Dermis microvascular lymphatic vessel endothelial cell (primary cell): ENCODE measurements around the gene KCNAB2. TPM values are rescaled to one million over a fixed set of nuclear protein-coding genes. Genes with fewer than 3 reads are reported as not detected.
A peak's percentile ranks its signal among the peaks of the same experiment; 100 is the strongest.

Source experiments
- DNase-seq, 2 donors: peaks; one replicate each; pipeline versions ENCODE4 v3.0.0 to v3.0.0-alpha.2; 2010; ENCODE audit warnings: low read depth in 2 of 2
- total RNA-seq: library from RNA; depleted of rRNA; stranded (reverse); fragments of >200 nt; gene quantifications from 2 replicates; pipeline ENCODE4 v1.2.1, GENCODE V29; 2014

KCNAB2 gene
- total RNA-seq, 1 donor from 2014 or later = 1.4 TPM

DNA sequence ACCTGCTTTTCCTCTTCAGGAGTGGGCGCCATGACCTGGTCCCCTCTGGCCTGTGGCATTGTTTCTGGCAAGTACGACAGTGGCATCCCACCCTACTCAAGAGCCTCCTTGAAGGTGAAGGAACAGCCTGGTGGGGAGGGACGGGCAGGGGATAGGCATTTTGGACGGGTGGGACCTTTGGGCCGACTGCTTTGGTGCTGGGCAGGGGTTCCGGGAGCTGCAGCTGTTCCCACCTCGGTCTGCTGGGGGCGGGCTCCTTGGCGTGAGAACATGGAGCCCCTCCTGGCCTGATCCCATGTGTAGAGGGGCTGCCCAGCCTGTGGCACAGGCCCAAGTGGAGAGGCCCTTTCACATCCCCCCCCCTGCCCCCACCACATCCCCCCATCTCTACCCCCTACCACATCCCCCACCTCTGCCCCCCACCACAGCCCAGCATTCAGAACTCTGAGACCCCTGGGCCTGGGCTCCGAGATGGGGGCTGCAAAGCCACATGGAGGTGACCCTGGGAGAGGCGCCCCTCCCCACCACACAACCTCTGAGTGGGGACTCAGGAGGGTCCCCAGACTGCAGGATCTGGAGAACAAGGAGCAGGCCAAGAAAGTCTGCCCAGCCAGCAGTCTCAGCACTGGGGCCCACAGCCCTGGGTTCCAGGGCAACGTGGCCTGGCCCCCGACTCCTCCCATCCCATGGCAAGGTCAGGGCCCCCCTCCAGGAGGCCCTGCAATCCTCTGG is 50.0 kb downstream of the KCNAB2 start:
- no peak for DNase-seq

DNA sequence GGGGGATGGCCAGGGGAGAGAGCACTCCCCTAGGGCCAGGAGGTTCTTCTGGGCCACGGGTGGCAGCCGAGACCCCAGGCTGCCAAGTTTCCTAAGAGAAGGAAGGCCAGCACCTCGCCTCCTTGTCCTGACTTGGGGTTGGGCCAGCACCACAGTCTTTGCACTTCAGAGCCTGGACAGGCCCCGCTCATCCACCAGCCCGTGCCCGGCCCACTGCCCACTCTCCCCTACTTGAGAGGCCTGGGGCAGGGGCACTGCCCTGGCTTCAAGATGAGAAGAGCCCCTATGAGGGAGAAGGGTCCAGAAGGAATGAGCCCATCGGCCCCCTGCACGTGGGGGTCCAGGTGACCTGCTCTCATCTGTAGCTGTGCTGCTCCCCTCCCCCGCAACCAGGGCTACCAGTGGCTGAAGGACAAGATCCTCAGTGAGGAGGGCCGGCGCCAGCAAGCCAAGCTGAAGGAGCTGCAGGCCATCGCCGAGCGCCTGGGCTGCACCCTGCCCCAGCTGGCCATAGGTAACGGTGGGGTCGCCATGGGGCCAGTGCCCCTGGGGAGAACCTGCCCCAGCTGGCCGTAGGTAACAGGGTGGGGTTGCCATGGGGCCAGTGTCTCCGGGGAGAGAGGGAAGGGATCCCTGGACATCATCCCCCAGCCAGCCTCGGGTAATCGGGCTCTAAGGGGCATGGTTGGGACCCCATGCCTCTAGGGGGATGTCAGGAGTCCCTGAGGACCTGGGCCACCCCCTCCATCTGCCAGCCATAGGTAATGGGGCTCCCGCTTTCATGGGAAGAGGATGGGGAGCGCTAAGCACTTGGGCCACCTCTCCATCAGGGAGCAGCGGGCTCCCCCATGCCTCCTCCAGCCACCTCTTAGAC is 50.8 kb downstream of the KCNAB2 start:
- no peak for DNase-seq

DNA sequence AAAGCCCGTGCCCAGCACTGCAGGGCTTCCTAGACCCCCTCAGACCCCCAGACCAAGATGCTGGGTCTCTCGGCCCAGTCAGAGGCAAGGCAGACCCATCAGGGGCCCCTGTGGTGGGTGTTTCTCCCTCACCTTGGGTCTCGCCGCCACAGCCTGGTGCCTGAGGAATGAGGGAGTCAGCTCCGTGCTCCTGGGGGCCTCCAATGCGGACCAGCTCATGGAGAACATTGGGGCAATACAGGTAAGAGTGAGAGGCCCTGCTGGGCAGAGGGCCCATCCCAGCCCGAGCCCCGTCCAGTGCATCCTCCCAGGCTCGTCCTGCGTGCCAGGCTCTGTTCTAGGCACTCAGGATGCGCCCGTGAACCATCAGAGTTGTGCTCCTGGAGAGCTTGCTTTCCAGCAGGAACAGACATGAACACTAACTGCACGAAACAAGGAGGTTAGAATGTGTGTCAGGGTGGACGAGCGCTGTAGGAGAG is 51.5 kb downstream of the KCNAB2 start:
- DNase-seq = no peak

DNA sequence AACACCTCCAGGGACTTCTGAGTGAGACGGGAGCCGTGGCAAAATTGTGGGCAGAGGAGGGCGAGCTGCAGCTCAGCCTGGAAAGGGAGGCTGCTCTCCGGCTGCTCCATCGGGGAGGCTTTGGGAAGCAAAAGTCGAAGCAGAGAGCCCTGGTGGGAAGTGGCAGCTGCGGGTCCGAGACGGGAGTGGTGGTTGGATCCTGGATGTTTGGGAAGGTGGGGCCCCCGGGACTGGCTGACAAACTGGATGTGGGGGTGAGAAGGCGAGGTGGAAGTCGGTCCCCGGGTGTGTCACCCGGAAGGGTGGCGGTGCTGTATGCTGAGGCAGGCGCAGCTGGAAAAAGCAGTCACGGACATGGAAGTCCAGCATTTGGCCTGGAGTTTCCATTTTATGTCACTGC is 52.1 kb downstream of the KCNAB2 start:
- no peak for DNase-seq

DNA sequence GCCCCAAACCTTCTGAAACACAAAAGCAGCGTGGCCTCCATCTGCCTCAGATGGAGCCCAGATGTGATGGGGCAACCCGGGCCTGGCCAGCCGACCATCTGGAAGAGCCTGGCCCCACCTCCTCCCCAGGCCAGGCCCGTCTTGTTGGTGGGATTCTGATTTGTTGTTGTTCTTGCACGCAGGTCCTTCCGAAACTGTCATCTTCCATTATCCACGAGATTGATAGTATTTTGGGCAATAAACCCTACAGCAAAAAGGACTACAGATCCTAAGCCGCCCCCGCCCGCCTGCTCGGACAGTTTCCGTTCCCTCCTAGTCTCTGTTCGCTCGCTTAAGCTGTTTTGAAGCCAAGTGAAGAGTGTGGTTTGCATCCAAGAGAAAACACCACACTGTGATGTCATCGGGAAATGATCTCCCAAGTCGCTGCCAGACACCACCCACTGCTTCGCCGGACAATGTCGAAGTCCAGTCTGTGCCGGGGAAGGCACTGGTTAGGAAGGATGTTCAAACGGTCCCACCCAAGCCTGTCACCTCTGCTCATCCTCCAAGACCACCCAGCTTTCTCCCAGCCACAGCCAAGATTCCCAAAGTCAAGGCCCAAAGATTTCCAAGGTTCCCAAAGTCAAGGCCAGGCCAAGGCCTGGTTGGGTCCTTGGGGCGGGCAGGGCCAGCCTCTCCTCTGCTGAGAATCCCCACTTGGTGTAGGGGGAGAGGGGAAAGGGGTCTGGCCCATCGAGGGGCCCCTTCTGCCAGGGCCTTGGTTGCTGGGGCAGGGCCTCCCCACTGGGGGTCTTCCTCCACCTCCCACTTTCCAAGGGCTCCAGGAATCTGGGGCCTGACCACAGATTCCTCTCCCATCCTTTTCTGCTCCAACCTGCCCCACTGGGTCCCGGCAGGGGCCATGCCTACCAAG is 52.9 kb downstream of the KCNAB2 start:
- DNase-seq = no peak

DNA sequence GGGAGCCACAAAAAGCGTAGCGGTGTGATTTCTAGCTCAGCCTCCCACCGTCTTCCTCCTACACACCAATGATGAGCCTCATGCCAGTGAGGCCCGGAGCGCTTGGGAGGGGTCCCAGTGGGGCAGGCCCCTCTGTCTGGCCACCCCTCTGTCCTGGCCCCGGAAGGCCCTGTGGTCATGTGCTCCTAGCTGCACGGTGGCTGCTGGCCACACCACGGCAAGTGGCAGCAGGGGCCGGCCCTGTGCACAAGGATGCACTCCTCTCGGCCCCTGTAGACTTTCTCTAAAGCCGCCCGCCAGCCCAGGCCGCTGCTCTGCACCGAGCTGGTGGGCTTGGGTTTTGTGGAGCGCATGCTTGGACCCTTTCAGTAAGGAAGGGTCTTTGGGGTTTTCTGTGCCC is 53.6 kb downstream of the KCNAB2 start:
- DNase-seq = no peak

DNA sequence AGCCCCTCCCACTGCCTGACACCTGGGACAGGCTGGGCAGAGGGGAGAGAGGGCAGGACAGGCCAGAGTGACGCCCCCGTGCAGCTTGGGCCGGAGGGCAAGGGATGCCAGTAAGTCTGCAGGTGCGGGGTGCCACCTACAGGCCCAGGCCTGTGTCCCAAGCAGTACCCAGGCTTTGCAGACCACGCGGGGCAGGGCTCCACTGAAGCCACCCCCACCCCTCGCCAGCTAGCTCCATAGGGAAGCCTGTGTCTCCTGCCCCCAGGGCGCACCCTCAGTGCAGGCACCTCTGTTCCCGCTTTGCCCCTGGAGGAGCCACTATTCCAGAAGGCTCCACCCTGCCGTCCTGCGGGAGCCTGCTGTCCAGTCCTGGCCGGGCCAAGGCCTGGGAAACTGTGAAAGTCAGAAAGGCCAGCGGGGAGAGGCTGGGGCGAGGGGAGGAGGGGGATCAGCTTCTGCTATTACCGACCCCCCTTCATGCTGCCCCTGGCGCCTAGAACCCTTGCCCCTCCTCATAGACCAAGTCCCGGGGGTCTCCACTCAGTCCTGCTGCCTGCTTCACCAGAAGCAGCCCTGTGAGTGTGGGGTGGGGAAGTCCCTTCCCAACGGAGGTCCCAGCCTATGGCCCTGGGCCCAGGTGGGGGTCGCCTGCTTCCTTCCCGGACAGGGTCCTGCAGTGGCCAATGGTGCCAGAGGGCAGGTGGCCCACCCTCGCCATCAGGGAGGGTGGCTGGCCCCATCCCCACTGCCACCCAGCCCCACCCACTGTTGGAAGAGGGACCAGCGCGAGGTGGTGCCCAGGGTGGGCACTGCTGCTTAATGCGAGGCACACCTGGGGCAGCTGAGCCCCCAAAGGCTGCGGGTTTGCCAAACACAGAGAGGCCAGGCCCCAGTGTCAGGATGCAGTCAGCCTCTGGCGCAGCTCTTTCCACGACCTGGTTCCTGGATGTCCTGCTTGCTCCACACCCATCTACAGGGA is 54.4 kb downstream of the KCNAB2 start:
- peak in 1 of 2 donors; percentile 22 for DNase-seq

DNA sequence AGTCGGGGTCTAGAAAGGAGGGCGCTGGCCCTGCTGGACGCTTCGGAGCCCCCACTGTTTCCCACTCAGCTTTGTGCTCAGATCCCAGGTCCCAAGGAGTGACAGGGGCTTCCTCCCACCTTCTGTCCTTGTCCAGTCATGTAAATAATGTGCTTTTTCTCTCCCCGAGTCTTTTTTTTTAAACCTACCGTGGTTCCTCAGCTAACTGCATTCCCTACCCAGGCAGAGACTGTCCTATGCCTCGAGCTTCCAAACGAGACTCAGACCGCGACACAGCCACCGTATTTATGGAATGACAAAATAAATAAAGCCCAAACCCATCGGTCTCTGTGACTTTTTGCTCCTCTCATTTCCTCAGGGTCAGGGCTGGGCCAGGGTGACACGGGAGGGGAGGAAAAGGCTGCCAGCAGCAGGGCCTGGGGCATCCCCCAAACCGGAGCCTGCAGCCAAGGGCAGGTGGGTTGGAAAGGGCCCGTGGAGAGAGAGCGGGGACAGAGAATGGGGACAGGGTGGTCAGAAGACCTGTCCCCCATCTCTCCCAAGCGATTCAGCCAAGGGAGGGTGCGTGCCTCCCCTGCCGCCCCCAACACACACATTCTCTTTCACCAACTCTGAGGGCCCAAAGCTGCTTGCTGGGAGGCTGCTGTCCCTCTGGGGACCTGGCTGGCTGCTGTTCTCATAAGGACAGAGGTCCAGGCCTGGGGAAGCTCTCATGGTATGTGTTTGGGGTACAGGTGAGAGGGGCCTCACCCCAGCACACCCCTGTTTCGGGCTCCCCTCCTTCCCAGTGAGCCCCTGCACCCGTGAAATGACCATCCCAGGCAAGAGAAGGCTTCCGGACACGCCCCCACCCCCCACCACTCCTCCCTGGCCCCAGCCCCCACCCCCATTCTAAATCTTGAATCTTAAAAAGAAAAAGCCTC is 55.4 kb downstream of the KCNAB2 start:
- no peak for DNase-seq

DNA sequence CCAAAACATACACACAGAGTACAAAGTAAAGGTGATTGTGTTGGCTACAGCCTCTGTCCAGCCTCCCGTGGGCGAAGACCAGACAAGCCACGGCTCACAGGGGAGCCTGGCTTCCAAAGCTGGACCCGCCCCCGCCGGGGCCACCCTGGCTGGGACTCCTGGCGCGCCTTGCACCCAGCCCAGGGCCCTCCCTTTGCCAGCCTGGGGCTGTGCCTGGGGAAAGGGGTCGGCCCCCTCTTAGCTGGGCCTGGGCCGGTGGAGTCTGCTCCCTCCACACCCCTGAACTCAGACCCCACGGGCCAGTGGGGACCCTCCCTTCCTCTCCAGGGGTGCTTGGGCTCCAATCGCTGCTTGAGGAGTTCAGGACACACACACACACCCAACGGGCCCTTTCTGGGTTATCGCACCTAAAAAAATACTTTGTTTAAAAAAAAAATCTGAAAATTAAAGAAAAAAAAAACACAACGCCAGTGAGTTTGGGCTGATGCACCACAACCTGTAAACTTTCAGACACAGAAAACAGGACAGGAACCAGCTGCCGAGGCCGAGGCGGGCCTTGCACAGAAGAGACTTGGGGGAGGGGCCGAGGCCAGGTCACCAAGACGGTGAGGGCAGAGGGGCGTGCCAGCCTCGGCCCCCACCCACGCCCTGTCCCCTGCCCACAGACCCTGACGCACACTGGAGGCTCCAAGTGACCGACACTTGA is 56.3 kb downstream of the KCNAB2 start:
- DNase-seq = no peak

DNA sequence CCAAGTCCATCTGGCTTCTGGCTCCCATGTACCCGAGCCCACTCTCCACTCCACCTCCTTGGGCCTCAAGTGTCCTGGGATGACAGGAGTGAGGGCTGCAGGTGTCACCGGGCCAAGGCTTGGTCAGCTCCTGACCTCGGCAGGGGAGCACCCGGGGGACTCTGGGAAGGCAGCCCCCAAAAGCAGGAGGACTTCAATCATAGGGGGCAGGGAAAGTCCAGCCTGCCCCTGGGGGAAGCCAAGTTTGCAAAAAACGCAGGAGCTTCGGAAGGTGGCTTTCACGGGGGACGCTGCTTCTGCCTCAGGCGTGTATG is 56.8 kb downstream of the KCNAB2 start:
- no peak for DNase-seq

DNA sequence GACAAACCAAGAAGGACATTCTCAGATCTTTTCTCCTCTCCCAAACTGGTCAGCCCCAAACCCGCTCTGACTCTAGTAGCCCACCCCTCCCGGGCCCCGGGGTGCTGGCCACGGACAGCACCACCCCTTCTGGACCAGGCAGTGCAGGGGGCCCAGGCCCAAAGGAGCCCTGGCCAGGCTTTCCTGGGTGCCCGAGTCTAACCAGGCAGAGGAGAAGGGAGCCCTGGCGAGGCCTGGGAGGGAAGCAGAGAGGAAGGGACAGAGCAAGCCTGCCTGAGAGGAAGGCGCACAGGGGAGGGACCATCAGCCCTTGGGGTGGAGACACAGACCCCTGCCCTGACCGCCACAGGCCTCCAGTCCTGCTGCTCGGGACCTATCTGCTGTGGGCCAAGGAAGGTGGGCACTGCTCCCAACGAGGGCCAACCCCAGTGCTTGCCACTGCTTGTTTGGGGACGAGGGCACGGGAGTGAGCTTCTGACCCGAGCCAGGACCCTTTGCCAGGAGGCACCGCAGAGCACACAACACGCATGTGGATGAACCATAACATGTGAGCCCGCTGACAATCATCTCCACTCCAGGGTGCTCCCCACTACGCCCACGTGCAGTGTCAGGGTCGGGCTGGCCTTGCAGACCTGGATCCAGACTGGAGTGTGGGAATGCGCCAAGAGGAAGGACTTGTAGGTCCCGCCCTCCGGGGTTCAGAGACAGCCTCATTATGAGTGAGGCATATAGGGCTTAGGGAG is 57.6 kb downstream of the KCNAB2 start:
- DNase-seq = no peak

DNA sequence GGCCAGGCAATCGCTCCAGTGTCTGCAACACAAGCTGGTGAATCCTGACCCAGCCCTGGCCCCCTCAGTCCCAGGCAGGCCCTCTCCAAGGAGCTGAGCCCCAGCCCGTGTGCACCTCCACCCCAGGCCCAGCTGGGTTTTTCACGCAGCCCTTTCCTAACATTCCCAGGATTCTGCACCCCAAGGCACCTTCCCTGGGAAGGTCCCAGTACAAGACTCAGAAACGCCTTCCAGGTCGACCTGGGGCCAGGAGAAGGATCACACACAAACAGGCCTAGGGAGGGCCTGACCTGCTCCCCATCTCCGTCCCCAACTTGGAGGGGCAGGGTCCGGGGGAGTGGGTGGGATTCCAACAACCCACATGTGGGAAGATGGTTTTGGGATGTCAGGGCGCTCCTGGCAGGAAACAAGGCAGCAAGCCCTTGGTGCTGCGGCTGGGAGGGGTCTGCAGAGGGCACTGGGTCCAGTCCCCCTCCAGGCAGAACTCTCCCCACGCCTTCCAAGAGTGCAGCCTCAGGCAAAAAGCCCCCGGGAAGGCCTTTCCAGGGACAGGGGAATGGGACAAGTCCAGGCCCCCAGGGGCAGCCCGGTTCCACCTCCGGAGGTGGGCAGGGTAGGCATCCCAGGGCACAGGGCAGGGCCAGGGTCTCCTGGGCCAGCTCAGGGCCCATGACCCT is 58.3 kb downstream of the KCNAB2 start:
- no peak for DNase-seq

DNA sequence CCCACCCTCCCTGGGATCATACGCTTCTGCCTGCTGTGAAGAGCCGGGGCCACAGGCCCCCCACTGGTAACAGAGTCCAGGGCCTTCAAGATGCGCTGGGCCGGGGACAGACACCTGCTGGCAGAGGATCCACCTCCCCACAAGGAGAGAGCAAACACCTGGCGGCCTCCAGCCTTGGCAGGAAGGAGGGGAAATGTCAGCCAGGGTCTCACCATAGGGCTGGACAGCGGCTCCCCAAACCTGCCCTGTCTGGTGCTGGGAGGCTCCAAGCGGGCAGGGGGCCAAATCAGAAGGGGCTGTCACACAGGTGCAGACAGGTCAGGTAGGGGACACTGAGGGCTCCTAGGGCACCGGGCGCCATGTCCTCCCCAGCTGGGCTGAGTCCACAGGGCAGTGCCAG is 58.9 kb downstream of the KCNAB2 start:
- no peak for DNase-seq

DNA sequence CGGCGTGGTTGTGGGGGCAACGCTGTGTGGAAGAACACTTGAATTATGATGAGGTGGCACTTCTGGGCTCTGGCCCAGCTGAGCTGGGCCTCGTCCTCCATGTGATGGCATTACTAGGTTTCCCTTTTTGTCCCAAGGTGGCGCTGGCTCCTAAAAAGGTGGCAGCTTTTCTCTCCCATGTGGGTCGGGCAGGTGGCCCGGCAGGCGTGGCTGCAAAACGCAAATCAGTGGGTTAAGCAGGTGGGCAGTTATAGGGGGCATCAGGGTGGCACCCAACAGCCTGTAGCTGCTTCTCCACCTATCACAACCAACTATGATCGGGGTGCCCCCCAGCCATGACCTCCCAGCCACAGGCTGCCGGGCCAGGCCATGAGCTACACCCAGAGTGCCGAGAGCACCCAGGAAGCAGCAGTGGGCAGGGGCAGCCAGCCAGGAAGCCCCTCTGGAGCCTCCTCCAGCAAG is 59.6 kb downstream of the KCNAB2 start:
- no peak for DNase-seq

DNA sequence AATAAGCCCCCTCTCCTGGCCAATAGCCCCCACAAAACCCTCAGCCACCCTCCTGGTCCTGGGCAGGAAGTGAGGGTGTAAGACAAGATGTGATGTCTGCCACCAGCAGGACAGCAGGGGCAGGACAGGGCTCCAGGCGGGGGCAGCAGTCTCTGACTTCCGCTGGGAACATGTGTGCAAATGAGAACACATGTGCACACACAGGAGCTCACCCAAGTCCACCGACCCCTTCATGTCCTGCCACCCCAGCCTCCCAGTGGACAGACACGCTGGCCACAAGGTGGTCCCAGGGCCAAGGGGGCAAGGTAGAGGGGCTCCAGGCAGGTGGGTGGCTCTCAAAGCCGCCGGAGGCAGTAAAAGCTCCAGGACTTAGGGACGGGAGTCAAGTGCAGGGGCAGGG is 60.1 kb downstream of the KCNAB2 start:
- no peak for DNase-seq

DNA sequence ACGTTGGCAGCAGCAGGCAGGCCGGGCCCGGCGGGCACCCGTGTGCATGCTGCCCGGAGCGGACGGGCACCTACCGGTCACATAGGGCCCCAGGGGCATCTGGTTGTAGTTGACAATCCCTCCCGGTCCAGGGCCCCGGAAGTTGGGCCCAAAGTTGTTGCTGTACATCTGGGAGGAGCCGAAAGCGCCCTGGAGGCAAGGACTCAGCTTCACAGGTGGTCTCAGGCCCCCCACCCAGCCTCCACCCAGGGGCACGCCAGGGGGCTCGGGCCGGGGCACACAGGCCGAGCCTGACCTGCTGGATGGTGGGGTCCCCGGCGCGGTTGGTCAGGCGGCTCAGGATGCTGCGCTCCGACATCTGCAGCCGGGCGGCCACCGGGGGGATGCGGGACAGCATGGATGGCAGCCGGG is 60.6 kb downstream of the KCNAB2 start:
- DNase-seq = no peak

DNA sequence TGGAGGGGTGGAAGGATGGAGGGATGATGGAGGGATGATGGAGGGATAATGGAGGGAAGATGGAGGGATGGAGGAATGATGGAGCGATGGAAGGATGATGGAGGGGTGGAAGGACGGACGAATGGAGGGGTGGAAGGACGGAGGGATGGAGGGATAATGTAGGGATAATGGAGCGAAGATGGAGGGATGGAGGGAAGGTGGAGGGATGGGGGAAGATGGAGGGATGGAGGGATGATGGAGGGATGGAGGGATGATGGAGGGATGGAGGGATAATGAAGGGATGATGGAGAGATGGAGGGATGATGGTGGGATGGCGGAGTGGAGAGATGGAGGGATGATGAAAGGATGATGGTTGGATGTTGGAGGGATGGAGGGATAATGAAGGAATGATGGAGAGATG is 61.3 kb downstream of the KCNAB2 start:
- no peak for DNase-seq
